GM18909 (cell line): ENCODE results near the gene ENO2.

Experiments
- ATAC-seq: cut with Tn5 transposase; IDR thresholded peaks from one replicate; pipeline ENCODE4 v1.9.1; 2021; ENCODE audit warnings: mild to moderate bottlenecking; ENCODE audit not compliant: unreplicated experiment, poor library complexity

Gene ENO2

DNA sequence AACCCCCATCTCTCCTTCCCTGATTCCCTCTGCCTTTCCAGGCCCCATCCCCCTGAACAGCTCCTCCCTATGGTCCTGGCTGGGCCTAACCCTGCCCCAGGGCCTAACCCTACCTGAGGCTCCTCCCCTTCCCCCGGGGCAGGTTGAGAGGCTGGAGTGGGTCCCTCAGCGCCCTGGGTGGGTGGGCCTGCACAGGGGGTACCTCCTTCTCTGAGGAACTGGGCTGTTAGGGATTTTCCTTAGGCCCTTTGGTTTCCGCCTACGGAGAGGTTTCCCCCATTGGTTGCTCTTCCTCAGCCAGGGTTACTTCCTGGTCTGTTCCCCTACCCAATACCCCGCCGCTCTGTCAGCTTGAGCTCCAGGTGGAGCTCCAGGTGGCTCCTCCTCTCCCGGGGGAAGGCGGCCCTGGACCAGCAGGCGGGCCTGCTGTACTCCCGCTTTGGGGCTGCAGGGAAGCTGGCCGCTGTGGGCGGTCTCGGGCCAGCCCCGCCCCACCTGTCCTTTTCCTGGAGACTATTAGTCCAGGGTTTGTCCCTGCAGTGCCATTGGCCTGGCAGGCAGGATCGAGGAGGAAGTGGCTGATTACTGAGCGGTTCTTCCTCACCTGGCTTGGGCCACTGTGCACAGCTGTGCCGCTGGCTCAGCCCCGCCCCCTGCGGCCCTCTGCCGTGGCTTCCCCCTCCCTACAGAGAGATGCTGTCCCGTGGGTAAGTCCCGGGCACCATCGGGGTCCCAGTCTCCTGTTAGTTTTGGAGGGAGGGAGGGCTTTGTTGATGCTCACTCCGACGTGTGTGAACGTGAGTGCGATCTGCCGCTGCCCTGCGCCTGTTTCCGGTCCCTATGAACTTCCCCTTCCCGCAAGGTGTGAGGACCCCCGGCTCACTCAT, 31.9 kb downstream of the ENO2 start:
- ATAC-seq = no peak

GRCh38 chr12:6946920-6947374, 32.6 kb downstream of the ENO2 start:
- no peak for ATAC-seq

GRCh38 chr12:6947615-6948014, 33.2 kb downstream of the ENO2 start:
- no peak for ATAC-seq

- ATAC-seq = no peak
Measured at GRCh38 chr12:6948873-6949594, 34.7 kb downstream of the ENO2 start.

GRCh38 chr12:6950401-6950801, 36.0 kb downstream of the ENO2 start:
- ATAC-seq = no peak

- peak; percentile 20 for ATAC-seq
Measured at GRCh38 chr12:6950811-6951540, 36.6 kb downstream of the ENO2 start, which contains the start of gene PTPN6. TSS of gene PTPN6 (plus strand) at chr12:6951356. CDS start at chr12:6951513, 157 bp downstream.

DNA sequence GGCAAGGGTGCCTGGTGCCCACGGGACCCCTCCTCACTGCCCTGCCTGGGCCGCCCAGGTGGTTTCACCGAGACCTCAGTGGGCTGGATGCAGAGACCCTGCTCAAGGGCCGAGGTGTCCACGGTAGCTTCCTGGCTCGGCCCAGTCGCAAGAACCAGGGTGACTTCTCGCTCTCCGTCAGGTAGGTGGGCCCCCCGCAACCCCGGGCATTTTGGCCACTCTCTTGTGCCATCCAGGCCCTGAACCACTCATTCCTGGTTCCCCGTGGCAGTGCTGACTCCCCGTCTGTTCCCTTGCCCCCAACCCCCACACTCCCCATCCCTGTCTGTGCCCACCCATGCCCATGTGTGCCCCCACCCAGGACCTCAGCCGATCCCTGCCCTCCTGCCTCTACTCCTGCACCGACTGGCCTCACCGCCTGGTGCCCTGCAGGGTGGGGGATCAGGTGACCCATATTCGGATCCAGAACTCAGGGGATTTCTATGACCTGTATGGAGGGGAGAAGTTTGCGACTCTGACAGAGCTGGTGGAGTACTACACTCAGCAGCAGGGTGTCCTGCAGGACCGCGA, 37.3 kb downstream of the ENO2 start:
- ATAC-seq = no peak

DNA sequence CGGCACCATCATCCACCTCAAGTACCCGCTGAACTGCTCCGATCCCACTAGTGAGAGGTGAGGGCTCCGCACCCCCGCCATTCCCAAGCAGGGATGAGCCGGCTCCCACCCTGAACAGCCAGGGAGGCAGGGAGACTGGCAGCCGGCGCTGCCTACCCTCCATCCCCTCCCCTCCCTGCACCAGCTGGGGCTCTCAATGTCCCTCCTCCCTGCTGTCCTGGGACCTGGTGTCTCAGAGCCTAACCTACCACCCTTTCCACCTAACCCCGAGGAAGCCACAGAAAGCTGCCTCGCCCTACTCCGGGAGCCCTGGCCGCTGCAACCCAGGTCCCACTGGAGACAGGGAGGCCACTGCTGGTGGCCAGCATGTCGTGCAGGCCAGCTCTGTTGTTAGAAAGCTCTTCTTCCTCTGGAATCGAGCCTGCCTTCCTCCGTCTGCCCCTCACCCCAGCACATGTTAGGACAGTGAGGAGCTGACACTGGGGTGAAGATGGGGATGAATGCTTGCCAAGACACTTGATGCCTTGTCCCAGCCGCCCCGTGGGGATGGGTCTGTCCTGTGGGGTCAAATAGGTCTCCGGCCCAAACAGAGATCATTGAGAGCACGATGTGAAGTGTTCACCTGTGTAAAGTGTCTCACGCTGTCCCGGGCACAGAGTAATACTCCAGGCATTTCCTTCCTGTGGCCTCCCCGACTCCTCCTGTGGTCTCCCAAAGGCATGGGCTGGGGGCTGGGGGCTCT, 37.9 kb downstream of the ENO2 start:
- ATAC-seq = no peak

GRCh38 chr12:6952863-6953441, 38.6 kb downstream of the ENO2 start:
- no peak for ATAC-seq

DNA sequence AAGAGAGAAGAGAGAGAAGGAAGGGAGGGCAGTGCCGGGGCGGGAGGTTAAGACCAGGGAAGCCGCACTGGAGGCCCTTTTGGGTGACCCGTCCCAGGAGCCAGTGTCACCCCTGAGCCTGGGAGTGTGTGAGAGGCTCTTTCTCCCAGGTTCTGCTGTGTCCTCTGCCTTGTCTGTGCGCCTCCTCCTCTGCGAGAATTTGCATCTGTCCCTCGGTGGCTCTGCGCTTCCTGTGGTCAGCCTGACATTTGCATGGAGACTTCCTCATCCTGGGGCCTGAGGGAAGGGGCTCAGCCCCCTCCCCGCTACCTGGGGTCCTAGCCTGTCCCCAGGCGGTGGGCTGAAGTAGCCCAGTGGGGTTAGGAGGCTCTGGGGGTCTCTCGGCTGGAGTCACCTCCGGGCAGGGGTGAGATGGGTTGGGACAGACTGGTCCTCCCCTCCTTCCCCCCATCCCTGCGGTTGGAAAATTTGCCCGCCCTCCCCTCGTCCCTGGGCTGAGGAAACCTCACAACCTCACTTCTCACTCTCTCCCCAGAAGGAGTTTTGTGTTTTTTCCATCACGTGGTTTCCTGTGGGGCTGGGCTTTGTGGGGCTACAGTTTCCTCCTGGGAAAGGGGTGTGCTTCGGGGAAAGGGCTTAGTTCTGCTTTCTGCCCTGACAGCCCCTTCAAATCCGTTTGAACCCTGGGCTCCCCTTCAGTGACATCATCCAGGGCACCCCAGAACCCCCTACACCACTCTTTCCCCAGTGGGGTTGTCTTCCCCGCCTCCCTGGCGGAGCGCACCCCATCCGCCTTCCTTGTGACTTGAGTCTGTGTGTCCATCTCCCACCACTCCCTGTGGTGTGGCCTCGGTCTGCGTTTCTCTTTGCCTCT, 39.3 kb downstream of the ENO2 start:
- ATAC-seq = peak; percentile 52

DNA sequence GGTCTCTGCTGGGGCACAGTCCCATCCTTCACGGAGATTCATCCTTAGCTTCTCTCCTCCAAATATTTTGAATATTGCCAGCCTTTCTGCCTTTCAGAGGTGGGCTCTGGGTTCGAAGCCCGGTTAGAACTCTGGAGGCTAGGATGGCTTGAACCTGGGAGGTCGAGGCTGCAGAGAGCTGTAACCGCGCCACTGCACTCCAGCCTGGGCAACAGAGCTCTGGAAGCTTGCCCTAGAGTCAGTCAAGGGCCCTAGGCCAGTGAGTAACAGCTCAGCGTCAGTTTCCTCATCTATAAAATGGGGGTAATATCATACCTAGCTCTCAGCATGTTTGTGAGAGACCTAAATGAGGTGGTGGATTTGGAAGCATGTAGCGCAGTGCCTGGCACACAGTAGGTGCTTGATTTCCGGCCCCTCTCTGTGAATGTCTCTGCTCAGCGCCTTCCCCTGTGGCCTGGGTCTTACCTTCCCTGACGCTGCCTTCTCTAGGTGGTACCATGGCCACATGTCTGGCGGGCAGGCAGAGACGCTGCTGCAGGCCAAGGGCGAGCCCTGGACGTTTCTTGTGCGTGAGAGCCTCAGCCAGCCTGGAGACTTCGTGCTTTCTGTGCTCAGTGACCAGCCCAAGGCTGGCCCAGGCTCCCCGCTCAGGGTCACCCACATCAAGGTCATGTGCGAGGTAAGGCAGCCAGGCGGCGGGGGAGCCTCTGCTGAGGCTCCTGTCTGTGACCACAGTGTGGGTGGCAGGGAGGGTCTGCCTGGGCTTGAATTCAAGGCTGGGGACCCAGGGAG, 40.1 kb downstream of the ENO2 start:
- ATAC-seq = no peak

GRCh38 chr12:6955108-6956020, 41.0 kb downstream of the ENO2 start:
- no peak for ATAC-seq

DNA sequence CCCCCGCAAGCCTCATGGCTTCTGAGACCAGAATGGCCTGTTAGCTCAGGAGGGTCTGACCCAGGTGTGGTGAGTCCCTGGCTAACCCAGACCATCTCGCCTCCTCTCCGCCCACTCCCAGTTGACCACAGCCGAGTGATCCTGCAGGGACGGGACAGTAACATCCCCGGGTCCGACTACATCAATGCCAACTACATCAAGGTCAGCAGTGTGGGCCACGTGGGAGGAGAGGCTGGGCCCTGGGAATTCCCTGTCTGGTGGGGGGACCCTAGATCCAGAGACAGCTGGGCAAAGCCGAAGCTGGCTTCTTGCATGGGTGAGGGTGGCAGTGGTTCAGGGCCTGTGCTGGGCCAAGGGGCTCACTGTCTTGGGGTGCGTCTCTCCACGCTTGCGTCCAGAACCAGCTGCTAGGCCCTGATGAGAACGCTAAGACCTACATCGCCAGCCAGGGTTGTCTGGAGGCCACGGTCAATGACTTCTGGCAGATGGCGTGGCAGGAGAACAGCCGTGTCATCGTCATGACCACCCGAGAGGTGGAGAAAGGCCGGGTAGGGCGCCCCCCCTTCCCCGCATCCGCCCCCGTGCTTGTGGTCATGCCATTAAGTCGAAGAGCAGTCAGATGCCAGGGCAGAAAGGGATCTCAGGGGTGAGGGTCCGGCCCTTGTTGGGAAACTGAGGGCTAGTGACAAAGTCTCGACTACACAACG, 41.8 kb downstream of the ENO2 start:
- no peak for ATAC-seq

- no peak for ATAC-seq
Measured at GRCh38 chr12:6957151-6957701, 42.8 kb downstream of the ENO2 start.

DNA sequence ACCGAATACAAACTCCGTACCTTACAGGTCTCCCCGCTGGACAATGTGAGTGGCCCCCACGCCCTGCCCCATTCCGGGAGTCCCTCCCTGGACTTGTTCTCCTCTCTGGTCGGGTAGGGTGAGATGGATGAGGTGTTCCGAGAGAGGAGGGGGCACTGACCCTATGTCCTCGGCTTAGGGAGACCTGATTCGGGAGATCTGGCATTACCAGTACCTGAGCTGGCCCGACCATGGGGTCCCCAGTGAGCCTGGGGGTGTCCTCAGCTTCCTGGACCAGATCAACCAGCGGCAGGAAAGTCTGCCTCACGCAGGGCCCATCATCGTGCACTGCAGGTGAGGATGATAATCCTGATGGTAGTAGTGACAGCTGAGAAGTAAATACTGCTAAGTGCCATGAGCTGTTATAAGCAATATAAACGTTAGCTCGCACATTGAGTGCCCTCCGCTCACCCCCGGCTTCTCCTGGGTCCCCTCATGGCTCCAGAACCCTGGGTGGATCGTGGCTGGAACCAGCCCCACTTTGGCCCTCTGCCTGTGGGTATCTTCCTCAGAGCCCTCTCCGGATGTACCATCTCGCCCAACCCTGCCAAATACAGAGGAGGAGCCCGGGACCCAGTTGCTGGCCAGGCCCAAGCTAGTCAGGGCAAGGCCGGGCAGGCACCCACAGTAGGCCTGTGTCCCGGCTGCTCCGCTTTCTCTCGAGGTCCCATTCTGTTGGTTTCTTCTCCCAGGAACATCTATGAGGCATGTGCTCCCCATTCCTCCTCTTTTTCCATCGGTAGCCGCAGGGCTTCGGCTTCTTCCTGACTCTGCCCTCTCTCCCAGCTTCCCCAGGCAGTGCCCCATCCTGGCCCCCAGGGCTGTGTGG, 43.6 kb downstream of the ENO2 start:
- no peak for ATAC-seq
